ENCODE measurements around the gene PLEKHG4. TPM values are rescaled to one million over a fixed set of nuclear protein-coding genes. Genes with fewer than 3 reads are reported as not detected.

The PLEKHG4 gene
- total RNA-seq, 4 donors from 2014 or later, result 2.4 to 13.2 (median 10.2) TPM

DNA sequence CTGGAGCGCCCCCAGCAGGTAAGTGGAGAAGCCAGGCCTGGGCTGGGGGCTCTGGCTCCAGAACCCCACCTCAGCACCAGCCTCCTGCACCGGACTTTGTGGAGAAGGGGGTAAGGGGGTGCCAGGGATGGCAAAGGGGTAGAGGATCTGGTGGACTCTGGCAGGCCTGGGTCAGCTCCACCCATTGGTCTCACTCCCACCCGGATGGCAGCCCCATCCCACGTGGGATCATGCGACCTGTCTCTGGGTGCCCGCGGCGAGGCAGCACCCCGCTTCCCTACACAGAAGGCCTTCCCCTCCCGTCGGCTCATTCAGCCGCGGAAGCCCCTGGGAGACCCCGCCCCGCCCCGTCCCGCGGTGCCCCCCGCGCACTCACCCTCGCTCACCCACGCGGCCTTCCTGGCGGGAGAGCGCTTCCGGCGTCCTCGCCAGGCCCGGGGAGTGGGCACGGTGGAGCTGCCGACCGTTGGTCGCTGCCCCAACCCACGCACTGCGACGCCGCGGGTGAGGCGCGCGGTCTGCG is 498 bp upstream of the PLEKHG4 start:
- TF ChIP-seq, protein P1, sequence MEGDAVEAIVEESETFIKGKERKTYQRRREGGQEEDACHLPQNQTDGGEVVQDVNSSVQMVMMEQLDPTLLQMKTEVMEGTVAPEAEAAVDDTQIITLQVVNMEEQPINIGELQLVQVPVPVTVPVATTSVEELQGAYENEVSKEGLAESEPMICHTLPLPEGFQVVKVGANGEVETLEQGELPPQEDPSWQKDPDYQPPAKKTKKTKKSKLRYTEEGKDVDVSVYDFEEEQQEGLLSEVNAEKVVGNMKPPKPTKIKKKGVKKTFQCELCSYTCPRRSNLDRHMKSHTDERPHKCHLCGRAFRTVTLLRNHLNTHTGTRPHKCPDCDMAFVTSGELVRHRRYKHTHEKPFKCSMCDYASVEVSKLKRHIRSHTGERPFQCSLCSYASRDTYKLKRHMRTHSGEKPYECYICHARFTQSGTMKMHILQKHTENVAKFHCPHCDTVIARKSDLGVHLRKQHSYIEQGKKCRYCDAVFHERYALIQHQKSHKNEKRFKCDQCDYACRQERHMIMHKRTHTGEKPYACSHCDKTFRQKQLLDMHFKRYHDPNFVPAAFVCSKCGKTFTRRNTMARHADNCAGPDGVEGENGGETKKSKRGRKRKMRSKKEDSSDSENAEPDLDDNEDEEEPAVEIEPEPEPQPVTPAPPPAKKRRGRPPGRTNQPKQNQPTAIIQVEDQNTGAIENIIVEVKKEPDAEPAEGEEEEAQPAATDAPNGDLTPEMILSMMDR (IDR thresholded peaks at IDR 0.05; ENCODE audit: low read depth), result no peak

DNA sequence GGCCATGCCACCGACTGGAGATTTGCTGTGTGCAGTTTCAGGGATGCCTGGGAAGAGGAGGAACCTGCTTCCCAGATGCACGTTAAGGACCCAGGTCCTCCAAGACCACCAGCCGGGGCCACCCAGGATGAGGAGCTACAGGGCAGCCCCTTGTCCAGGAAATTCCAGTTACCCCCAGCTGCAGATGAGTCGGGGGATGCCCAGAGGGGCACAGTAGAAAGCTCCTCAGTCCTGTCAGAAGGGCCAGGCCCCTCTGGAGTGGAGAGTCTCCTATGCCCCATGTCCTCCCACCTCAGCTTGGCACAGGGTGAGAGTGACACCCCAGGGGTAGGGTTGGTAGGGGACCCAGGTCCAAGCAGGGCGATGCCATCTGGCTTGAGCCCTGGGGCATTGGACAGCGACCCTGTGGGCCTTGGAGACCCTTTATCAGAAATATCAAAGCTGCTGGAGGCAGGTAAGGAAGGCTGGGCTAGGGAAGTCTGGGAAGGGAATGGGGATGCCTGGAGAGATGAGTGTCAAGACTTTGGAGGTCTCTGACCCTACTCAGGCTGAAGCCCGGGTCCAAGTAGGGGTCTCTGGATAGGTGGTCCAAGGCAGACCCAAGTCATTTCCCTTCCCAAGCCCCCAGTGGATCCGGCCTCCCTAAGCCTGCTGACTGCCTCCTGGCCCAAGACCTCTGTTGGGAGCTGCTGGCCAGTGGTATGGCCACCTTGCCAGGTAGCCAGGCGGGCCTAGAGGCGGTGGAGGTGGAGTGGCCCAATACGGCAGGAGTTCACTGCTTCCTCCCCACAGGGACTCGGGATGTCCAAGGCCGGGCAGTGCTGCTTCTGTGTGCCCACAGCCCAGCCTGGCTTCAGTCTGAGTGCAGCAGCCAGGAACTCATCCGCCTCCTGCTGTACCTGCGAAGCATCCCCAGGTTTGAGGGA is 1.0 kb downstream of the PLEKHG4 start:
- TF ChIP-seq, protein P1 (IDR thresholded peaks at IDR 0.05; ENCODE audit: low read depth), result no peak

DNA sequence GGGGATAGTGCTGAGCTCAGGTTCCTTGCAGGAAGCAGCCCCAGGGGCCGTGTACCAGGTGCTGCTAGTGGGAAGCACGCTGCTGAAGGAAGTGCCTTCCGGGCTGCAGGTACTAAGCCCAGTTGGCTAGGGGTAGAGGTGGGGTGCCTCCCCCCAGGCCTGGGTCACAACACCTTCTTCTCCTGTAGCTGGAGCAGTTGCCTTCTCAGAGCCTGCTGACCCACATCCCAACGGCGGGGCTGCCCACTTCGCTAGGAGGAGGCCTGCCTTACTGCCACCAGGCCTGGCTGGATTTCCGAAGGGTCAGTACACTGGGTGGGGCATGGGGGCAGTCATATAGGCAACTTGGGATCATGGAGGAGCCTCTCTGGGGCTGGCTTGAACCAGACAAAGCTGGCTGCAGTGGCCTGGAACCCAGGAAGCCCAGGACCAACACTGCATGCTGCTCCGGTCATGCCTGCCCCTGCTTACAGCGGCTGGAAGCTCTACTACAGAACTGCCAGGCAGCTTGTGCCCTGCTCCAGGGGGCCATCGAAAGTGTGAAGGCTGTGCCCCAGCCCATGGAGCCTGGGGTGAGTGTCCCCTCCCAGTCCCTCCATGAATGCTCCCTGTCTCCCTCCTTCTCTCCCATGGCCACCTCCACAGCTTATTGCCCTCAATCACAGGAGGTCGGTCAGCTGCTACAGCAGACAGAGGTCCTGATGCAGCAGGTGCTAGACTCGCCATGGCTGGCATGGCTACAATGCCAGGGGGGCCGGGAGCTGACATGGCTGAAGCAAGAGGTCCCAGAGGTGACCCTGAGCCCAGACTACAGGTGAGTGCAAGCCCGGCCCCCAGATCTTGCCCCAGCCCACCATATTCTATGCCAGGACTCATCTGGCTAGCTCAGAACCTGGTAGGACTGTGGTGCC is 2.5 kb downstream of the PLEKHG4 start:
- TF ChIP-seq, protein P1 (IDR thresholded peaks at IDR 0.05; ENCODE audit: low read depth), result no peak

DNA sequence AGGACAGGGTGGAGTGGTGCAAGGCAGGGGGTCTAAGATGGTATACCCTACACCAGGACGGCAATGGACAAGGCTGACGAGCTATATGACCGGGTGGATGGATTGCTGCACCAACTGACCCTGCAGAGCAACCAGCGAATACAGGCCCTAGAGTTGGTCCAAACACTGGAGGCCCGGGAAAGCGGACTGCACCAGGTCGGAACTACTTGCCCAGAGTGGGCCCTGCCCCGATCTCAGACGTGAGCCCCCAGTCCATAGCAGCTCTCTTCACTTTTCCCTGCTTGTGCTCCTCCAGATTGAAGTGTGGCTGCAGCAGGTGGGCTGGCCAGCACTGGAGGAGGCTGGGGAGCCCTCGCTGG is 3.1 kb downstream of the PLEKHG4 start:
- TF ChIP-seq, protein P1 (IDR thresholded peaks at IDR 0.05; ENCODE audit: low read depth), result no peak

DNA sequence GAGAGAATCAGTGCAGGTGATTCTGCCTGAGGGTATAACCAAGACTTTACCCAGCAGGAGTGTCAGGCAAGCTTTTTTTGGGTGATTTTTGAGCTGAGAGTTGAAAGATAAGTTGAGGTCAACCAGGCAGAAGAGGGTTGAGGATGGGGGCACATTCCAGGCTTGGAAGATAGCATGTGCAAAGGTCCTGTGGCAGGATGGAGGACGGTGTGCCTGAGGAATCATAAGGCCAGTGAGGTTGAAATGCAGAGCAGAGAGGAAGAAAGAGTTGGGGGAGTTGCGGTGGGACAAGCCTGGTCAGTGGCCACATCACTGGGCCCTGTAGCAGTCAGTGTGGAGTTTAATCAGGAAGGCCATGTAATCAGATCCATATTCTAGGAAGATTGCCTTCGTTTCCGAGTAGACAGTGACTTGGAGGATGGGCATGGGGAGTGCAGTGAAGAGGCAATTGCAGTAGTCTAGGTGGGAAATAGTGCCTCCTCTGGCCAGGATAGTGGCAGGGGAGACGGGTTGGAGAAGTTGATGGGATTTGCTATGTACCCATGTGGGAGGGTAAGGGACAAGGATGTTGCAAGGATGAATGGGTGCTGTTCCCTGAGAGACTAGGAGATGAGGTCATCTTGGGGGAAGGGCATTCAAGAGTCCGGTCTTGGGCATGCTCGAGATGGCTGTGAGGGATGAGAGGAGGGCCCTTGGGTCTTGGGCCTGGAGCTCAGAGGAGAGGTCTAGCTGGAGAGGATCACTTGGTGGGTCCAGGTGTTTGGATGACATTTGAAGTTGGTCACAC is 3.9 kb downstream of the PLEKHG4 start:
- TF ChIP-seq, protein P1 (IDR thresholded peaks at IDR 0.05; ENCODE audit: low read depth), result no peak

DNA sequence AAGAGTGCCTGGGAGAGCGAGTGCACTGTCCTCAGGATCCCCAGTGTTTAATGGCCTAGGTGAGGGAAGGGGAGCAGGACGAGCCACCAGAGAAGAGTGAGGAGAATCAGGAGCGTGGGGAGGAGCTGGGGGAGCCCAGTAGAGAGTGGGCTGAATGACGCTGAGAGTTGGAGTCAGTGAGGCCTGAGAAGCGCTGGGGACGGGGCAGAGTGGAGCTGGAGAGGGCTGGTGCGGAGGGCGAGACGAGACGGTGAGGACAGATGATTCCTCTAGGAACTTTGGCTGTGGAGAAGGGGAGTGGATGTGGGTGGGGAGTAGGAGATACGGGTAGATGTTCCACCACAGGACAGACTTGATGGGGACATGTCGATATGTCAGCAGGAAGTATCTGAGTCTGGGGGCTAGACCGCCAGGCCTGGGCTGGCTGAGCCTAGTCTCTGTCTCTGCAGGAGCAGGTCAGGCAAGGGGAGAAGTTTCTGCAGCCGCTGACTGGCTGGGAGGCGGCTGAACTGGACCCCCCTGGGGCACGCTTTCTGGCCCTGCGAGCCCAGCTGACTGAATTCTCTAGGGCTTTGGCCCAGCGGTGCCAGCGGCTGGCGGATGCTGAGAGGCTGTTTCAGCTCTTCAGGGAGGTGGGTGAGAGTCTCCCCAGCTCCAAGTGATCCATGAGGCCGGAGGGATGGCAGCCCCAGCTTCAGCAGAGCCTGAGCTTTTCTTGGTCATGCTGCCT is 4.7 kb downstream of the PLEKHG4 start:
- TF ChIP-seq, protein P1 (IDR thresholded peaks at IDR 0.05; ENCODE audit: low read depth), result no peak

Measured in subcutaneous adipose tissue (tissue), 4 donors.